Right lobe of liver (tissue), 4 donors: ENCODE data around the gene ZNF780A.

Source experiments
- CTCF ChIP-seq, 4 donors: fragments of 200-600 bp in 3 of 4; fragments of 450-650 bp in 1 of 4; IDR thresholded peaks; one replicate each; pipeline versions ENCODE4 v1.5.1 to v1.8.0; 2016 to 2022; ENCODE audit warnings: antibody characterized with exemption in 4 of 4, mild to moderate bottlenecking in 2 of 4
- POLR2A ChIP-seq: fragments of 450-650 bp; IDR thresholded peaks from one replicate; pipeline ENCODE4 v1.6.1; 2017; ENCODE audit warnings: antibody characterized with exemption, mild to moderate bottlenecking
- donor health status: DM: no; HTN: no; CAD: no.
- donor health status: DM: no; HTN: no; CAD: no.
- donor health status: DM: no; HTN: yes; CAD: no.

DNA sequence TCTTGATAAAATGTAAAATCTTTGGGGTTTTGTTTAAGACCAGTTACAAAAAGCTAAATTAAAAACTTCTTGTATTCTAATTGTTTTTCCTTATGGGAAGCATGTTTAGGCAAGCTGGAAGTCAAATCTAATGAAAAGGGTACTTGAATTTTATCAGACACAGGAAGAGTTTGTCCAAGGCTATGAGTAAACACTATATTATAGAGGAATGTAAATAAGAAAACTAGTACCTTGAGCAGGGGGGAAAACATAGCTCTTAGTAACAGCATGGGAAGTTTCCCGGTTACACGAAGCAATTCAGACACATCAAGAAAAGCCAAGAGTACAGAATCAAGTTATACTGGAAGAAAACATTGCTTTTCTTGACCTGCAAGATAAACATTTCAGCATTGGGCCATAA is 19.8 kb upstream of the ZNF780A start:
- TF ChIP-seq CTCF (IDR thresholded peaks at IDR 0.05) (no peak), POLR2A (no peak)
